ENCODE results near the gene CEP57.
"Not testable (repeated sequence)": the region's sequence is repeated elsewhere in the genome, so short reads cannot be mapped to it uniquely, and the experiment has no call there.

Gene CEP57

GRCh38 chr11:95805869-95806268, 15.6 kb downstream of the CEP57 start (continued):
- TF ChIP-seq ZNF670 (tag by site-specific recombination; IDR thresholded peaks at IDR 0.05; ENCODE audit: low read depth) (no peak), OSR2 (tag by site-specific recombination; IDR thresholded peaks at IDR 0.05) (no peak)

- H3K4me1 ChIP-seq (ENCODE audit: control insufficient read depth, insufficient read depth, low read length); H3K27ac ChIP-seq (ENCODE audit: extremely low read depth, low read depth, low read length); POLR2A ChIA-PET; CTCF ChIA-PET; H3K9me3 ChIP-seq (ENCODE audit: control insufficient read depth, insufficient read depth, low read depth, low read length); H3K4me3 ChIP-seq (ENCODE audit: low read depth, low read length): not testable (repeated sequence)
- peaks cover 19 to 39% of the 10 kb centered on the region in 2 experiments for H3K36me3 ChIP-seq (ENCODE audit: control insufficient read depth in 2 of 2, insufficient read depth in 1 of 2, low read length in 2 of 2)
Measured at GRCh38 chr11:95806464-95806863, 16.2 kb downstream of the CEP57 start.

GRCh38 chr11:95811052-95811451, 20.8 kb downstream of the CEP57 start:
- H3K9me3 ChIP-seq (ENCODE audit: control insufficient read depth, insufficient read depth, low read depth, low read length); POLR2A ChIA-PET; H3K27ac ChIP-seq (ENCODE audit: extremely low read depth, low read depth, low read length); H3K4me1 ChIP-seq (ENCODE audit: control insufficient read depth, insufficient read depth, low read length); H3K4me3 ChIP-seq (ENCODE audit: low read depth, low read length): not testable (repeated sequence)
- CTCF ChIA-PET: interaction anchor here (0.6 kb wide), 1 partner anchor 249 kb away, joined by 3 read pairs; no protein-coding TSS in a partner anchor
- peak; percentile 55 for TF ChIP-seq ZNF146 (tag by site-specific recombination; IDR thresholded peaks at IDR 0.05)
- peaks cover 0 to 38% of the 10 kb centered on the region in 2 experiments; a peak in 2 of 3 replicates for H3K36me3 ChIP-seq (ENCODE audit: control insufficient read depth in 2 of 2, insufficient read depth in 1 of 2, low read length in 2 of 2)

GRCh38 chr11:95816037-95816436, 25.7 kb downstream of the CEP57 start:
- no peaks in the 10 kb centered on the region for H3K4me1 ChIP-seq (ENCODE audit: control insufficient read depth, insufficient read depth, low read length)
- no peak overlapping the region for H3K27ac ChIP-seq (ENCODE audit: extremely low read depth, low read depth, low read length)
- H3K9me3 ChIP-seq (ENCODE audit: control insufficient read depth, insufficient read depth, low read depth, low read length): no peaks in the 10 kb centered on the region
- H3K4me3 ChIP-seq (ENCODE audit: low read depth, low read length): no peak overlapping the region
- ChIA-PET CTCF (no interaction called here), POLR2A (no interaction called here)
- H3K36me3 ChIP-seq (ENCODE audit: control insufficient read depth in 2 of 2, insufficient read depth in 1 of 2, low read length in 2 of 2): peaks cover 0 to 53% of the 10 kb centered on the region in 2 experiments
- TF ChIP-seq ZNF221 (tag by site-specific recombination; IDR thresholded peaks at IDR 0.05; ENCODE audit: borderline replicate concordance): no peak
- TF ChIP-seq ZNF423 (tag by site-specific recombination; IDR thresholded peaks at IDR 0.05): no peak
- TF ChIP-seq ZNF561 (tag by site-specific recombination; IDR thresholded peaks at IDR 0.05; ENCODE audit: borderline replicate concordance): no peak
- TF ChIP-seq ZNF571 (tag by site-specific recombination; IDR thresholded peaks at IDR 0.05): no peak
- no peak for TF ChIP-seq ZNF274 (IDR thresholded peaks at IDR 0.05; ENCODE audit: low read length)
- TF ChIP-seq ZNF274 (tag by site-specific recombination; IDR thresholded peaks at IDR 0.05; ENCODE audit: borderline replicate concordance): no peak
- TF ChIP-seq ZNF558 (tag by site-specific recombination; IDR thresholded peaks at IDR 0.05): no peak

GRCh38 chr11:95821640-95822039, 31.3 kb downstream of the CEP57 start:
- TF ChIP-seq SP2 (tag by site-specific recombination; IDR thresholded peaks at IDR 0.05) (no peak), ZFP69B (tag by site-specific recombination; IDR thresholded peaks at IDR 0.05) (no peak)
- no peak overlapping the region for H3K27ac ChIP-seq (ENCODE audit: extremely low read depth, low read depth, low read length)
- H3K36me3 ChIP-seq (ENCODE audit: control insufficient read depth in 2 of 2, insufficient read depth in 1 of 2, low read length in 2 of 2): peaks cover 4 to 59% of the 10 kb centered on the region in 2 experiments
- CTCF ChIA-PET: interaction anchor here (0.7 to 3.6 kb wide), 2 partner anchors 14 to 190 kb away, joined by 5 to 14 read pairs; no protein-coding TSS in a partner anchor
- POLR2A ChIA-PET: no interaction called here
- no peaks in the 10 kb centered on the region for H3K4me1 ChIP-seq (ENCODE audit: control insufficient read depth, insufficient read depth, low read length)
- H3K4me3 ChIP-seq (ENCODE audit: low read depth, low read length): no peak overlapping the region
- no peaks in the 10 kb centered on the region for H3K9me3 ChIP-seq (ENCODE audit: control insufficient read depth, insufficient read depth, low read depth, low read length)

GRCh38 chr11:95827696-95828095, 37.4 kb downstream of the CEP57 start:
- peaks cover 0 to 59% of the 10 kb centered on the region in 2 experiments for H3K36me3 ChIP-seq (ENCODE audit: control insufficient read depth in 2 of 2, insufficient read depth in 1 of 2, low read length in 2 of 2)
- CTCF ChIA-PET: interaction anchor here (1.2 to 1.4 kb wide), 2 partner anchors 8 to 599 kb away, joined by 4 to 5 read pairs; no protein-coding TSS in a partner anchor
- no peak for TF ChIP-seq ZNF132 (tag by site-specific recombination; IDR thresholded peaks at IDR 0.05; ENCODE audit: borderline replicate concordance)
- no peak for TF ChIP-seq ZFHX2 (tag by site-specific recombination; conservative IDR thresholded peaks at IDR 0.05)
- no peak for TF ChIP-seq ZSCAN18 (tag by site-specific recombination; IDR thresholded peaks at IDR 0.05)
- no peak for TF ChIP-seq ZNF626 (tag by site-specific recombination; IDR thresholded peaks at IDR 0.05)
- TF ChIP-seq ZNF658 (tag by site-specific recombination; IDR thresholded peaks at IDR 0.05): no peak
- no peak for TF ChIP-seq ATF2 (tag by site-specific recombination; IDR thresholded peaks at IDR 0.05; ENCODE audit: low read depth)
- TF ChIP-seq ZNF560 (tag by site-specific recombination; IDR thresholded peaks at IDR 0.05; ENCODE audit: borderline replicate concordance): no peak
- no peak for TF ChIP-seq ZNF311 (tag by site-specific recombination; IDR thresholded peaks at IDR 0.05; ENCODE audit: borderline replicate concordance)
- TF ChIP-seq EGR2 (tag by site-specific recombination; IDR thresholded peaks at IDR 0.05; ENCODE audit: low read depth): no peak

More at GRCh38 chr11:95827696-95828095, 37.4 kb downstream of the CEP57 start:
- H3K9me3 ChIP-seq (ENCODE audit: control insufficient read depth, insufficient read depth, low read depth, low read length): no peaks in the 10 kb centered on the region
- no peak overlapping the region for H3K4me3 ChIP-seq (ENCODE audit: low read depth, low read length)
- POLR2A ChIA-PET: no interaction called here
- no peaks in the 10 kb centered on the region for H3K4me1 ChIP-seq (ENCODE audit: control insufficient read depth, insufficient read depth, low read length)
- no peak overlapping the region for H3K27ac ChIP-seq (ENCODE audit: extremely low read depth, low read depth, low read length)
